ENCODE data around the gene MAST2.
"Not testable (repeated sequence)": the region's sequence is repeated elsewhere in the genome, so short reads cannot be mapped to it uniquely, and the experiment has no call there.

Gene MAST2

GRCh38 chr1:45857101-45857700, 53.8 kb downstream of the MAST2 start:
- DNase-seq (ENCODE audit: insufficient read length, low spot score), result no peak
- no peak for FAIRE-seq

GRCh38 chr1:45857755-45858492, 54.5 kb downstream of the MAST2 start:
- not testable (repeated sequence) for FAIRE-seq; DNase-seq (ENCODE audit: insufficient read length, low spot score)

- FAIRE-seq (no peak), DNase-seq (ENCODE audit: insufficient read length, low spot score) (no peak)
Measured at GRCh38 chr1:45859221-45859620, 55.8 kb downstream of the MAST2 start.

- peak; percentile 55 for FAIRE-seq
- no peak for DNase-seq (ENCODE audit: insufficient read length, low spot score)
Measured at GRCh38 chr1:45862008-45862407, 58.6 kb downstream of the MAST2 start.

GRCh38 chr1:45863218-45863617, 59.8 kb downstream of the MAST2 start:
- no peak for DNase-seq (ENCODE audit: insufficient read length, low spot score)
- FAIRE-seq, result peak; percentile 52

GRCh38 chr1:45864167-45865106, 61.0 kb downstream of the MAST2 start:
- FAIRE-seq (no peak), DNase-seq (ENCODE audit: insufficient read length, low spot score) (no peak)

GRCh38 chr1:45867697-45868348, 64.4 kb downstream of the MAST2 start:
- FAIRE-seq (peak; percentile 39), DNase-seq (ENCODE audit: insufficient read length, low spot score) (no peak)

GRCh38 chr1:45868861-45869260, 65.4 kb downstream of the MAST2 start:
- DNase-seq (ENCODE audit: insufficient read length, low spot score) (no peak), FAIRE-seq (peak; percentile 35)

GRCh38 chr1:45870500-45870899, 67.1 kb downstream of the MAST2 start:
- FAIRE-seq, result no peak

GRCh38 chr1:45872173-45872801, 68.9 kb downstream of the MAST2 start:
- not testable (repeated sequence) for DNase-seq (ENCODE audit: insufficient read length, low spot score); FAIRE-seq

More at GRCh38 chr1:45870500-45870899, 67.1 kb downstream of the MAST2 start:
- DNase-seq (ENCODE audit: insufficient read length, low spot score), result no peak

GRCh38 chr1:45876000-45876617, 72.7 kb downstream of the MAST2 start:
- DNase-seq (ENCODE audit: insufficient read length, low spot score), result no peak
- no peak for FAIRE-seq

GRCh38 chr1:45877264-45877663, 73.9 kb downstream of the MAST2 start:
- no peak for FAIRE-seq
- no peak for DNase-seq (ENCODE audit: insufficient read length, low spot score)

GRCh38 chr1:45879885-45880598, 76.6 kb downstream of the MAST2 start:
- FAIRE-seq (no peak), DNase-seq (ENCODE audit: insufficient read length, low spot score) (no peak)

GRCh38 chr1:45880930-45881329, 77.5 kb downstream of the MAST2 start:
- no peak for DNase-seq (ENCODE audit: insufficient read length, low spot score)

GRCh38 chr1:45883658-45884057, 80.2 kb downstream of the MAST2 start:
- FAIRE-seq (no peak), DNase-seq (ENCODE audit: insufficient read length, low spot score) (no peak)

More at GRCh38 chr1:45880930-45881329, 77.5 kb downstream of the MAST2 start:
- FAIRE-seq, result no peak

- FAIRE-seq (no peak), DNase-seq (ENCODE audit: insufficient read length, low spot score) (no peak)
Measured at GRCh38 chr1:45884700-45885099, 81.3 kb downstream of the MAST2 start.

GRCh38 chr1:45886229-45886628, 82.8 kb downstream of the MAST2 start:
- FAIRE-seq, result no peak
- DNase-seq (ENCODE audit: insufficient read length, low spot score), result no peak

GRCh38 chr1:45887156-45887842, 83.9 kb downstream of the MAST2 start:
- DNase-seq (ENCODE audit: insufficient read length, low spot score) (no peak), FAIRE-seq (no peak)

GRCh38 chr1:45890078-45890477, 86.7 kb downstream of the MAST2 start:
- DNase-seq (ENCODE audit: insufficient read length, low spot score) (no peak), FAIRE-seq (no peak)
